Measurements from ENCODE around the gene CHI3L1.
"Not testable (repeated sequence)": the region's sequence is repeated elsewhere in the genome, so short reads cannot be mapped to it uniquely, and the experiment has no call there.

CHI3L1 gene

DNA sequence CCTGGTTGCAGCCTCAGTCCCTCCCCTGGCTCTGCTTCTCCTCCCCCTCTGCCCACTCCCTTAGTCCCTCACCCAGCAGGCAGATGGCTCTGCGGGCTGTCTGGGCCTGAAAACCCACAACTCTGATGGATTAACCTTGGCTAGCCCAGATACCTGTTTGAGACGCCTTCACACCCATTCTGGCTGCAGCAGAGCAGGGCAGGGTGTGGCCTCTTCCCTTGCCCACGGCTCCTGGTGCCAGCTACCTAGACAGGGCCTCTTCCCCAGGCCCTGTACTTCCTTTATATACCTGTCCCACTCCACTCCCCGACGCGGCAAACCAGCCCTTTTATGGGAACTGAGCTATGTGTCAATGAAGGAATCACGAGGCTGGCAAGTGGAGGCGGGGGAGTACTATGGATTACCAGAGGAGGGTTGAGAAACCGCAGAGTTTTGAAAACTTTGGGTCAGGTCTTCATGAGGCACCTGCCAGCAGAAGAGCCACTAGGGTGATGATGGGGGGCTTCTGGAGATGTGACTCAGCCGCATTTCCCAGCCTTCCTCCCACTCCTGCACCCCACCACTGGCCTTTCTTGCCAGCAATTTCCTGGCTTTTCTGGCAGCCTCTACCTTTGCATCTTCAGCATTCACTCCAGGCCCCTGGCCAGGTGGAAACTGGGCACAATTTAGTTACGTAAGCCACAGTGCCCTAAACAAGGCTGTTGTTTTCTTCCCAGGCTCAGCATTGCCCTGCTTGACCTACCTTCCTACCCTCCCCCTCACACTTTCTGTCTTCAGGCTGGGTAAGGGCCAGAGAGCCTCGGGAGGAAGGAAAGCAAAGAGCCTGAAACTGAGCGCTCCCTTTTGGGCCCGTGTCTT lies at the start of gene CHI3L1:
CHI3L1 (minus strand) TSS at position 259 of the 858 bp plus-strand sequence; CDS start at position 178, 81 bp downstream.
- no peak for DNase-seq

DNA sequence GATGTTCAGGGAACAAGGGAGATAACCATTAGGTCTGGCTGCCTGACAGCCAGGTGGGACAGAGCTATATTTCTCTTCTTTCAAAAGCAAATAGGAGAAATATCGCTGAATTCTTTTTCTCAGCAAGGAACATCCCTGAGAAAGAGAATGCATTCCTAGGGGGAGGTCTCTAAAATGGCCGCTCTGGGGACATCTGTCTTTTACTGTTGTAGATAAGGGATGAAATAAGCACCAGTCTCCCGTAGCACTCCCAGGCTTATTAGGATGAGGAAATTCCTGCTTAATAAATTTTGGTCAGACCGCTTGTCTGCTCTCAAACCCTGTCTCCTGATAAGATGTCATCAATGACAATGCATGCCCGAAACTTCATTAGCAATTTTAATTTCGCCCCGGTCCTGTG lies 48.4 kb upstream of the CHI3L1 start:
- DNase-seq = not testable (repeated sequence)

DNA sequence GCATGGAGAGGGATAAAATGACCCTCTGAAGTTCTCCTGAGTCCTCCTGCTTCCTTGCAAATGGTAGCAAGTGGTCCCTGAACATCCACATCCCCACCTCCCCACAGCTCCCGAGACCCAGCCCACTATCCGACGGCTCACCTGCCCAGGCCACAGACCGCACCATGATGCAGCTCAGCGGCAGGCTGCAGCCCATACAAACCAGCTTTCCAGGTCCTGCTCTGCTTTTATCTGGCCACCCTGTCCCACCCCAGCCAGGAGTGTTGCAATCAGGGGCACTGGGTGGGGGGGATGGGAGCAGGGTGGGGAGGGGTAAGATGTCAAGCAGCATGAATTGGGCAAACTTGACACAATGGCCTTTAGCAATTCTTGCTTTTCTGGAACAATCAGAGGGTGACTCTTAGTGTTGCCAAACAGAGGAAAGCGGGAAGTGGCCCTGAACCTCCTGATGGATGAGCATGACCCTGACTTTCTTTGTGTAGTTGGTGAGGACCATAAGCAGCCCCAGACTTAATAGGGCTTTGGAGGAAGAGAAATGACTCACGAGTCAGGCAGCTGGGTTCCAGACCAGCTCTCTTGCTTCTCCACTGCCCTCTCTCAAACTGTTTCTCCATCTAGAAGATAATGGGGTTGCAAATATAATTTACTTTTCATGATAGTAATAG lies 43.1 kb upstream of the CHI3L1 start, which contains the start of gene CHIT1:
CHIT1 (minus strand) TSS at position 203 of the 665 bp plus-strand sequence; CDS start at position 166, 37 bp downstream.
- no peak for DNase-seq

DNA sequence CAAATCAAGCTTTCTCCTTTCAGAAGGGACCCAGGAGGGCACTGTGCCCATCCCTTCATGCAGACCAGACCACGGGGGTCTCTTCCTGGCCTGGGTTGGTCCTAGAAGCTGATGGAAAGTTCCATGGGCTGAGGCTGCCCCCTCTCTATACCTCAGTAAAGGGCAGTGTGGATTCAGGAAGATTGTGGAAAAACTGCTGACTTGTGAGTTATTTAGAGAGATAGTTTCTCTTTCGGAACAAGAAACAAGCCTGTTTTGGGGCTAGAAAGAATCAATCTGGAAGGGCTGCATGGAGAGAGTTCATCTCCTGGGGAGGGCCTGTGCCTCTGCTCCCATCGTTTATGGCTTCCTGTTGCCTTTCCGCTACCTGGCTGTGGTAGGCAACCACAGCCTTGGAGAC lies 42.2 kb upstream of the CHI3L1 start:
- DNase-seq = no peak

DNA sequence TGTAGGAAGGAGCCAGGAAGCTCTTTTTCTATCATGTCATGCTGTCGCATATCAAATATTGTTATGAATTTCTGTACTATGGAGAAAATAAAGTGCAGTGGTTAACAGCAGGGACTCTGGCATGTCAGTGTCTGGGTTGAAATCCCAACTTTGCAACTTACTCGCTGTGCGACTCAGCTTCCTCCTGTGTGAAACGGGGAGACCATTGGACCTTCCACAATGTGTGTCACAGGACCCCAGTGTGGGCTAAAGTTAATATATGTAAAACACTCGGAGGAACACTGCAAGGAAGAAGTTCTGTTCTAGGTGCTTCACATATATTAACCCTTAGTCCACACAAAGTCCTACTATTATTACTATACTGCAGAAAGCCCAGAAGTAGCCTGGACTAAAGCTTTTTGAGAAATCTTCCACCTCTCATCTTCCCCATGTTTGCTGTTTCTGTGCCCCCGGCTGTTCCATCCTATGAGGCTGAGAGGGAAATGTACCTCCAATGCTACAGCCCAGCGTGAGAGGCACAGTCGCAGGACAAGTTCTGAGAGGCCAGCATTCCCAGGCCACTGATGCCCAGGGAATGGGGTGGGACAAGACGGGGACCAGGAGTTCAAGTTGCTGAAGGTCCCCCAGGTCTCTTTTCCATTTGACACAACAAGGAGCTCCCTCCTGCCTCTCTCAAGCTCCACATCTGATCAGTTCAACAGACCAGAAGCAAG lies 41.0 kb upstream of the CHI3L1 start:
- no peak for DNase-seq

DNA sequence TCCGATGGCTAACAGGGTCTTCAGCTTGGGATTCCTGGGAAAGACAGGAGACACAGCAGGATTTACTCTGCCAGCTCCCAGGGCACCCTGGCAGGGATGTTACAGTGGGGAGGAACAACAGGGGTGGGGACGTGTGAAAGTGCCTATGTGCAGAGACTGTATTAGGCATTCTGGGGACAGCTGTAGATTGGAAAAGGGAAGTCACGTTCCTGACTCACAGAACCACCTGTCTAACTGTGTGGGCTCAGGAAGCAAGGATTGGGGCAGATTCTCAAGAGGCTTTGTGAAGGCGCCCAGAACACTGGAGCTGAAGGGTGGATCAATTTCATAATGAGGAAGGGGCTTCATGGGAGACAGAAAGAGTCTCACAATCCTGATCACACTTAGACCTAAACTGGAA lies 38.6 kb upstream of the CHI3L1 start:
- no peak for DNase-seq

DNA sequence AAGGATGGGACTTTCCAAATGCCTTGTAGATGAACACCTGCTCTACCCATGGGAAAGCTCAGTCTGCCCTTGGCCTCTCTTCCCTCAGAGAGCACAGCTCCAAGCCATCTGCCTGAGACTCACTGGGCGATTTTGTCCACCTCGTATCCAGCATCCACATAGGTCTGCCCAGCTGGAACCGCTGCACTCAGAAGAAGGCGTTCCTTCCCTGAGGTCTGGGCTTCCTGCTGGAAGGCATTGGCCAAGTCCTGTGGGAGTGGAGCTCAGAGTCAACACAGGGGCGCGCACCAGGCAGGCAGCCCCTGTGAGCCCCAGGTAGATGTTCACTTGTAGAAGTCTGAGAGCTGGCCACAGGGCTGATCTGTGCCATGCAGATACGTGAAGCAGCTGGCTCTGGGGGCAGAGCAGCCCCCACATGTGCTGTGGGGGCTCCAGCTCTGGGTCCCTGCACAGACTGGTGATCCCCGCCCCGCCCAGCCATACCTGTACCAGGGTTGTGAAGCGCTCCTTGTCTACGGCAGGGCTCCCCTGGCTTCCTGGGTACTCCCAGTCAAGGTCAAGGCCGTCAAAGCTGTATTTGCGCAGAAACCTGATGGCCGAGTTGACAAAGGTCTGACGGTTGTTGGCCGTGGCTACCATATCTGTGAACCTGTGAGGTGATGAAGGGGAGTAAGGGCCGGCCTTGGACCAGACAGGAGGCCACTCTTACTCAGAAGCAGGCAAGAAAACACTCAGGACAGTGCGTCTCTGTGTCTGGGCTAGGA lies 36.7 kb upstream of the CHI3L1 start:
- no peak for DNase-seq

DNA sequence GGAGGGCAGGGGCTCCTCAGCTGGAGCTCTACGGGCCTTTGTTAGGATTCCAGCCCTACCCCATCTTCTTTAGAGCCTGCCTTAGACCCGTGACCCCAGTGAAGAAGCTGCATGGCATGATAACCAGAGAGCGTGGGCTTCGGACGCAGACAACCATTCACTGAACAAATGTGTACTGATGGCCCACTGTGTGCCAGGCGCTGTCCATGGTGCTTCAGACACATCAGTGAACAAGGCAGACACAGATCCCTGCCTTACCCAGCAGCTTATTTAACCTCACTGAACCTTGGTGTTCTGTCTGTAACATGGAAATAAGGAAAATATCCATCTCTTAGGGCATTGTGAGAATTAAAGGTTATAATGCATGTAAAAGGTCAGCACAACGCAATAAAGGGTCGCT lies 33.4 kb upstream of the CHI3L1 start:
- no peak for DNase-seq

DNA sequence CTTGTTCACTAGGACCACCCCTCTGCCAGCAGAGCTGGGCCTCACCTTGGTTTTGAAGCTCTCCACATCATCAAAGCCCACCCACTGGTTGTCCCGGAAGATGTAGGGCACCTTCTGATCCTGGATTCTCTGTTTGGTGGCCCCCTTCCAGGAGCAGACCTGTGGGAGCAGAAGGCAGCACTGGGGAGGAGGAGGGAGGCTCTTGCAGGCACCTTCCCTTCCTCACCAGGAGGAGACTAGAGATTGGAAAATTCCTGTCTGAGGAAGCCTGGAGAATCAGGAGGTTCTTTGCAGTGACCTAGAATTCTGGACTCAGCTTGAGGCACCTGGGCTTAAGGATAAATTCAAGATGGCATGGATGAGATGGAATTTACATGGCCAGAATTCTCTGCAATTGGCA lies 32.7 kb upstream of the CHI3L1 start:
- no peak for DNase-seq

GRCh38 chr1:203217668-203218067 lies 31.2 kb upstream of the CHI3L1 start:
- no peak for DNase-seq

GRCh38 chr1:203217139-203217655 lies 30.7 kb upstream of the CHI3L1 start:
- DNase-seq = no peak

DNA sequence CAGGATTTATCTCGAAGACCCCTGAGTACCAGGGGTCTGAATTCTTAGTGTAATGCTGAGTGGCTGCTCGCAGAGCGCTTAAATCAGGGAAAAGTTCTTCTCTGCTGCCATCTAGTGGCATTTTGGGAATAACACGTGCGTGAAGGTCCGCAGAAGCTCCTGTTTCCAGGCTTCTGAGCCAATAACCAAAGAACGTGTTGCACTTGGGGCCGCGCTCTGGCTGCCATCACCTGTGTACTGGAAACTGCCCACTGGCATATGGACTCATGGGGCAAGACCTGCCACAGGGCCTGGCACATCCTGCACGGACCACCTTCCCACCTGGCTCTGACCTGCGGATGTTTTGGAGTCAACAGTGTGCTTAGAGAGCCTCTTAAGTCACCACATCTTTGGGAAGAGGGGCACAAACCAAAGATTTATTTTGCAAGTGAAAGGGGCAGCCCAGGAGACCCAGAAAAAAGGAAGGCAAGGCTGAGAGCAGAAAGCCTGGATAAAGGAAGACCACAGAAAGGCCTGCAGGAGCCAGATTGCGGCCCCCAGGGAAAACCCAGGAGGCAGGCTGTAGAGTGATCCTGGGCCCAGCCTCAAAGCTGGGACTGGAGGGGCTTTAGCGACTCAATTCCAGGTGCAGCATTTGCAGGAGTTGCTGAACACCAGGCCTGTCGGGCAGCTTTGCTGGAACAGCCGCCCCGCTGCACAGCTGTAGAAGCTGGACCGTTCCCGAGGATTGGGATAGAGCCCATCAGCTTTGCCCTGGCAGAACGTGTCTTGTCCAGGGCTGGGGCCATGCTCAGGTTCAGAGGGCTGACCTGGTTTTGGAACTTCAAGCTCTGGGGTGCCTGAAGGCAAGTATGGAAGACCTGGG lies 30.0 kb upstream of the CHI3L1 start:
- peak; percentile 40 for DNase-seq

DNA sequence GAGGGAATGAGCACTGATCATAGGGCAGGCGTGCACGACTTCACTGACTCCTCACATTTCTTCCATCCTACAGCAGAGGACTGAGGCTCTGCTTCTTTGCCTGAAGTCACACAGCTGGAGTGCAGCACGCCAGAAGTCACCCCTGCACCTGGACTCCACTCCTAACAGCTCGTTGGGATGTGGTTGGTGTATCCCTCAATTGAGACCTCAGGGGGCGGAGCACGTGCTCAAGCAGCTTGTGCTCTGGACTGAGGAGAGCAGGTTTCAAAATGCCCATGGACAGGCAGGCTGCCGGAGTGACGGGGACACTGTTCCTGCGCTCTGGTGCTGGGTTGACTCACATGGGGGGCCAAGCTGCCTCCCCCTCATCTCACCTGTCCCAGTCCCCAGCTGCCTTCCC lies 29.1 kb upstream of the CHI3L1 start:
- no peak for DNase-seq

- DNase-seq = no peak
These were observed 28.4 kb upstream of the CHI3L1 start for GRCh38 chr1:203214871-203215270.

DNA sequence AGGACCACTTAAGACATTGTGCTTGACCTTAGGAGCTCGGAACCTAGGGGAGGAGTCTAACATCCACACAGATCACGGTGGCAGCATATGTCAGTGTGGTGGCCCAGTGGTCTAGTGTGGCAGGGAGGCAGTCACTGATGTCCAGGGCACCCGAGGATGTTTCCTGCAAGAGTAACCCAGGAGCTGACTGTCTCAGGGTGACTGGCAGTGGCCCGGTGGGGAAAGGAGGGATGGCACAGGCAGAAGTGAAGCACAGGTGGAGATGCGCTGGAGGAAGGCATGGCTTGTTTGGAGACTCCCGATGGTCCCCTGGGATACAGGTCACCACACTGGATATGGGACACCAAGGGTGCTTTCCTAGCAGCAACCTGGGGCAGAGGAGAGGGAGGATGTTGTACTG lies 26.6 kb upstream of the CHI3L1 start:
- DNase-seq = no peak

DNA sequence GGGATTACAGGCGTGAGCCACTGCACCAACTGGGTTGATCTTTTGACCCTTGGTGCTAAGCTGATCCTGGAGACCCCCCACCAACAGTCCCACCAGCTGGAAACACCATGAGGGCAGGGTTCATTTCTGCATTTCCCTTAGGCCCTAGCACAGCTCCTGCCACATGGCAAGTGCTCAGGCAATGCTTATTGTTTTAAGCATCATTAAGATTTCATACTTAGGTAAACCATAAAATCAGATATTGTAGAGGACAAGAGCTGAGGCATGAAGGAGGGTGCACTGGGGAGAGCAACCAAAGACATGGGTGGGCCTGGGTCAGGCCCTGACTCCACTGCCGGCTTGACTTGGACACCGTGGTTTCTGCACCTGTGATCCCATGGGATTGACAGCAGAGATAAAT lies 25.3 kb upstream of the CHI3L1 start:
- DNase-seq = no peak

DNA sequence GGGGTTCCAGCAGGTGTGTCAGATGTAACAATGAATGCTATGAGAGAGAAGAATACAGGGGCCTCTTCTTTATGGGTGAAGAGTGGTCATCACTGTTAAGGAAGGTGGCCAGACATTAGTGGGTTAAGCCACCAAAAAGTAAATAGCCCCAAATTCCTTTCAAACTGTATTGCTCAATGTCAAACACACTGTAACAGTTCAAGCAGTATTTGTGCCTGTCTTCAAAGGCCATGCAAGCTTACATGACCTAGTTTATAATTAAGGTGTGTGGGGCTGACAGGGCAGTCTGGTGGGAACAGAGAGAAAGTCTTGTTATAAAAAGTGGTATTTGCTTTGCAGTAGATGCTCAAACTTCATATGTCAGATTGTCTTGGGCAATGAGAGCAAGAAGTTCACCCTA lies 24.5 kb upstream of the CHI3L1 start:
- no peak for DNase-seq

GRCh38 chr1:203210350-203210749 lies 23.8 kb upstream of the CHI3L1 start:
- no peak for DNase-seq

GRCh38 chr1:203208181-203208580 lies 21.7 kb upstream of the CHI3L1 start:
- no peak for DNase-seq

- no peak for DNase-seq
These were observed 21.2 kb upstream of the CHI3L1 start for GRCh38 chr1:203207751-203208150.

DNA sequence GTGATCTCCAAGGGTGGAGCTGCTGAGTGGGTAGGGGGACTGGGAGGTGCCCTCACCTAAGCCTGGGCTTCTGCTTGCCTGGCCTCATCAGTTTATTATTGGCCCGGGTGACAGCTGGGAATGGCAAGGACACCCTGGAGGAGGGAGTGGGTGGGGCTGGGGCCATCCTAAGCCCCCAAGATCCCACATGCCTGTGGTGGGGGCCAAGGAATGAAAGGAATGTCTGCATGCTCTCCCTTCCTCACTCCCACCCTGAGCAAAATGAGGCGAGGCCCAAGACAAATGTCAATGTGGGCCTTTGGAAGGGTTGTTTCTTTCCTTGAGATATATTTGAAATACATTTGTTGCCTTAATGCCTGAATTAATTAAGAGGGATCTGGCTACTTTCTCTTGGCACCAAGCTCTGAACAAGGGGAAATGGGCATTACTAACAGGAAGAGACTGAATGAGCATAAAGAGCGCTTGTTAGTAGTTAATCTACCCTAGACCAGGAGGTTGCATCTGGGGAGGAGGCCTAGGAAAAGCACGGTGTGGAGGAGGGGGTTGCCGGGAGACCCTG lies 19.7 kb upstream of the CHI3L1 start:
- DNase-seq = no peak

Data from activated naive CD4-positive, alpha-beta T cell treated with anti-CD3 and anti-CD28 coated beads, Interleukin-2, amount 50 U/mL, for 16 hours (primary cell).